GM12872 (cell line): ENCODE data around the gene PRDM2.

Experiments used
- CTCF ChIP-seq: IDR thresholded peaks from 3 replicates; pipeline ENCODE4 v1.5.1; 2011; ENCODE audit warnings: low read depth, mild to moderate bottlenecking, low read length, moderate library complexity; ENCODE audit not compliant: insufficient read depth

Gene PRDM2

GRCh38 chr1:13683206-13683605, 16.8 kb upstream of the PRDM2 start:
- TF ChIP-seq CTCF, result no peak

GRCh38 chr1:13687151-13687715, 12.8 kb upstream of the PRDM2 start:
- TF ChIP-seq CTCF, result no peak

GRCh38 chr1:13694886-13695684, 4.9 kb upstream of the PRDM2 start:
- TF ChIP-seq CTCF, result no peak

- TF ChIP-seq CTCF, result peak; percentile 19; the same call in 1 of the 3 replicates
Measured at GRCh38 chr1:13697738-13698137, 2.2 kb upstream of the PRDM2 start.

- TF ChIP-seq CTCF, result no peak
Measured at GRCh38 chr1:13699510-13699909, 478 bp upstream of the PRDM2 start.

GRCh38 chr1:13700521-13701270, 708 bp downstream of the PRDM2 start:
- TF ChIP-seq CTCF, result no peak

- no peak for TF ChIP-seq CTCF
Measured at GRCh38 chr1:13701271-13701640, 1.3 kb downstream of the PRDM2 start.
